Liver (tissue), 9 donors: ENCODE data around the gene WRNIP1. TPM values are rescaled to one million over a fixed set of nuclear protein-coding genes. Genes with fewer than 3 reads are reported as not detected.

Experiments used
- DNase-seq: peaks from one replicate; pipeline ENCODE4 v3.0.0-alpha.2; 2017; ENCODE audit warnings: low spot score
- H3K27ac ChIP-seq, 2 donors: one replicate each; pipeline ENCODE4 v1.7.0; 2013; ENCODE audit warnings: inconsistent platforms in 2 of 2, low read length in 2 of 2, control low read depth in 1 of 2, low read depth in 1 of 2, mild to moderate bottlenecking in 1 of 2
- H3K27me3 ChIP-seq, 4 donors: one replicate each; pipeline versions ENCODE4 v1.6.1 to v1.7.0; 2013; ENCODE audit warnings: low read length in 3 of 4, inconsistent platforms in 1 of 4, mild to moderate bottlenecking in 1 of 4, moderate library complexity in 1 of 4; ENCODE audit not compliant: control insufficient read depth in 4 of 4, insufficient read depth in 4 of 4
- H3K36me3 ChIP-seq, 4 donors: one replicate each; pipeline versions ENCODE4 v1.6.1 to v1.7.0; 2013; ENCODE audit warnings: low read length in 3 of 4, mild to moderate bottlenecking in 3 of 4, low read depth in 1 of 4, moderate library complexity in 1 of 4; ENCODE audit not compliant: control insufficient read depth in 4 of 4, insufficient read depth in 3 of 4
- H3K4me1 ChIP-seq, 4 donors: one replicate each; pipeline versions ENCODE4 v1.6.1 to v1.7.0; 2013; ENCODE audit warnings: low read length in 3 of 4, mild to moderate bottlenecking in 3 of 4, moderate library complexity in 1 of 4; ENCODE audit not compliant: control insufficient read depth in 4 of 4, insufficient read depth in 4 of 4
- H3K4me3 ChIP-seq, 3 donors: one replicate each; pipeline versions ENCODE4 v1.6.1 to v1.7.0; 2013; ENCODE audit warnings: low read length in 3 of 3, control low read depth in 1 of 3, low read depth in 1 of 3, mild to moderate bottlenecking in 1 of 3
- H3K9ac ChIP-seq, 2 donors: one replicate each; pipeline ENCODE4 v1.7.0; 2013; ENCODE audit warnings: low read length in 2 of 2, mild to moderate bottlenecking in 2 of 2, moderate library complexity in 2 of 2, control low read depth in 1 of 2, low read depth in 1 of 2
- H3K9me3 ChIP-seq, 4 donors: one replicate each; pipeline versions ENCODE4 v1.6.1 to v1.7.0; 2013; ENCODE audit warnings: low read length in 3 of 4; ENCODE audit not compliant: control insufficient read depth in 4 of 4
- EGR1 ChIP-seq, 2 donors: IDR thresholded peaks; 2 replicates each; pipeline ENCODE4 v1.6.1; 2016 to 2018; ENCODE audit warnings: antibody characterized with exemption in 2 of 2, low read depth in 2 of 2
- FOXA1 ChIP-seq: IDR thresholded peaks from 2 replicates; pipeline ENCODE4 v1.6.1; 2016; ENCODE audit warnings: antibody characterized with exemption
- GABPA ChIP-seq, 2 donors: IDR thresholded peaks in 1 of 2; conservative IDR thresholded peaks in 1 of 2; 2 replicates each; pipeline ENCODE4 v1.6.1; 2016; ENCODE audit warnings: antibody characterized with exemption in 2 of 2, mild to moderate bottlenecking in 1 of 2, moderate library complexity in 1 of 2
- HNF4A ChIP-seq, 2 donors: conservative IDR thresholded peaks; 2 replicates each; pipeline ENCODE4 v1.6.1; 2016; ENCODE audit warnings: antibody characterized with exemption in 2 of 2, mild to moderate bottlenecking in 2 of 2
- JUND ChIP-seq, 2 donors: IDR thresholded peaks; 2 replicates each; pipeline ENCODE4 v1.6.1; 2016; ENCODE audit warnings: antibody characterized with exemption in 2 of 2
- NR2F2 ChIP-seq: IDR thresholded peaks from 2 replicates; pipeline ENCODE4 v1.6.1; 2016; ENCODE audit warnings: antibody characterized with exemption
- RXRA ChIP-seq, 2 donors: IDR thresholded peaks; 2 replicates each; pipeline ENCODE4 v1.6.1; 2017 to 2018; ENCODE audit warnings: antibody characterized with exemption in 2 of 2, mild to moderate bottlenecking in 1 of 2
- WGBS: extraction: QIAGEN DNeasy Blood & Tissue Kit; methylation state at CpG from one replicate; pipeline ENCODE4 v1.1.7; 2013; 5-methylcytosine and 5-hydroxymethylcytosine counted together
- polyA plus RNA-seq, 2 donors: library from polyadenylated mRNA; stranded (reverse) in 1 of 2; unstranded in 1 of 2; fragments of 200-250 nt in 1 of 2; fragments of >200 nt in 1 of 2; fragmentation: Nextera tagmentation in 1 of 2; extraction: Ambion mirVana in 1 of 2; gene quantifications; one replicate each; pipeline versions ENCODE4 v1.2.1 to v1.2.3, GENCODE V29; 2013 to 2015
- total RNA-seq, 2 donors: library from RNA; depleted of rRNA; stranded (reverse); fragments of >200 nt; gene quantifications; one replicate each; pipeline ENCODE4 v1.2.3, GENCODE V29; 2014
- TF ChIP-seq, protein P1 (sequence below): fragments of 150-350 bp; IDR thresholded peaks from 2 replicates; pipeline ENCODE4 v1.5.1; 2017; ENCODE audit warnings: improper control_type of control experiment, low read depth, low read length; ENCODE audit not compliant: missing input control
- TF ChIP-seq, protein P2 (sequence below): IDR thresholded peaks from 2 replicates; pipeline ENCODE4 v1.6.1; 2016; ENCODE audit warnings: antibody characterized with exemption, mild to moderate bottlenecking
- TF ChIP-seq, protein P3 (sequence below): IDR thresholded peaks from 2 replicates; pipeline ENCODE4 v1.6.1; 2016; ENCODE audit warnings: antibody characterized with exemption
- TF ChIP-seq, protein P4 (sequence below): IDR thresholded peaks from 2 replicates; pipeline ENCODE4 v1.6.1; 2016; ENCODE audit warnings: antibody characterized with exemption
- TF ChIP-seq, protein P5 (sequence below): IDR thresholded peaks from 2 replicates; pipeline ENCODE4 v1.6.1; 2016; ENCODE audit warnings: antibody characterized with exemption
- donor health status: healthy.
- donor health status: healthy.
- donor health status: healthy.
- donor health status: healthy.
- donor health status: healthy.

WRNIP1 gene
- total and polyA plus RNA-seq, 4 donors = 10.0 to 32.7 (median 23.9) TPM

DNA sequence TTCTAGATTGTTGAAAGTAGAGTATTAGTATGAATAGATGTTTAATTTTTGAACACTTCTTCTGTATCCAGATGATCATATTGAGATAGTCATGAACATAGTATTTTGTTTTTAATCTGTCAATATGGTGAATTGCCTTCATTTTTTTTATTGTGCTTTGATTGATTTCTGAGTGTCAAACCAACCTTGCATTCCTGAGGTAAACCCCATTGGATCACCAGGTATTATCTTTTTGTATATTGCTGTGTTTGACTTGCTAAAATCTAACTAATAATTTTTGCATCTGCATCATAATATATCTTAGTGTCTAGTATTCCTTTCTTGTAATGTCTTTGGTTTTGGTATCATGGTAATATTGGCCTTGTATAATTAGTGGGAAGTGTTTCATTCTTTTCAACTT, 51.0 kb downstream of the WRNIP1 start:
- H3K27ac ChIP-seq = no peak overlapping the region
- no peaks in the 10 kb centered on the region for H3K27me3 ChIP-seq
- H3K9me3 ChIP-seq = peaks cover 0 to 7% (median 1%) of the 10 kb centered on the region in 4 donors
- no peak overlapping the region for H3K4me3 ChIP-seq
- H3K4me1 ChIP-seq = no peaks in the 10 kb centered on the region
- TF ChIP-seq HNF4A (conservative IDR thresholded peaks at IDR 0.05) (no peak), JUND (IDR thresholded peaks at IDR 0.05) (no peak), EGR1 (IDR thresholded peaks at IDR 0.05; ENCODE audit: low read depth in 2 of 2) (no peak), FOXA1 (no peak)
- TF ChIP-seq, protein P1, sequence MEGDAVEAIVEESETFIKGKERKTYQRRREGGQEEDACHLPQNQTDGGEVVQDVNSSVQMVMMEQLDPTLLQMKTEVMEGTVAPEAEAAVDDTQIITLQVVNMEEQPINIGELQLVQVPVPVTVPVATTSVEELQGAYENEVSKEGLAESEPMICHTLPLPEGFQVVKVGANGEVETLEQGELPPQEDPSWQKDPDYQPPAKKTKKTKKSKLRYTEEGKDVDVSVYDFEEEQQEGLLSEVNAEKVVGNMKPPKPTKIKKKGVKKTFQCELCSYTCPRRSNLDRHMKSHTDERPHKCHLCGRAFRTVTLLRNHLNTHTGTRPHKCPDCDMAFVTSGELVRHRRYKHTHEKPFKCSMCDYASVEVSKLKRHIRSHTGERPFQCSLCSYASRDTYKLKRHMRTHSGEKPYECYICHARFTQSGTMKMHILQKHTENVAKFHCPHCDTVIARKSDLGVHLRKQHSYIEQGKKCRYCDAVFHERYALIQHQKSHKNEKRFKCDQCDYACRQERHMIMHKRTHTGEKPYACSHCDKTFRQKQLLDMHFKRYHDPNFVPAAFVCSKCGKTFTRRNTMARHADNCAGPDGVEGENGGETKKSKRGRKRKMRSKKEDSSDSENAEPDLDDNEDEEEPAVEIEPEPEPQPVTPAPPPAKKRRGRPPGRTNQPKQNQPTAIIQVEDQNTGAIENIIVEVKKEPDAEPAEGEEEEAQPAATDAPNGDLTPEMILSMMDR = no peak
- no peak overlapping the region for H3K9ac ChIP-seq
- H3K36me3 ChIP-seq = no peaks in the 10 kb centered on the region
- no peak for DNase-seq

DNA sequence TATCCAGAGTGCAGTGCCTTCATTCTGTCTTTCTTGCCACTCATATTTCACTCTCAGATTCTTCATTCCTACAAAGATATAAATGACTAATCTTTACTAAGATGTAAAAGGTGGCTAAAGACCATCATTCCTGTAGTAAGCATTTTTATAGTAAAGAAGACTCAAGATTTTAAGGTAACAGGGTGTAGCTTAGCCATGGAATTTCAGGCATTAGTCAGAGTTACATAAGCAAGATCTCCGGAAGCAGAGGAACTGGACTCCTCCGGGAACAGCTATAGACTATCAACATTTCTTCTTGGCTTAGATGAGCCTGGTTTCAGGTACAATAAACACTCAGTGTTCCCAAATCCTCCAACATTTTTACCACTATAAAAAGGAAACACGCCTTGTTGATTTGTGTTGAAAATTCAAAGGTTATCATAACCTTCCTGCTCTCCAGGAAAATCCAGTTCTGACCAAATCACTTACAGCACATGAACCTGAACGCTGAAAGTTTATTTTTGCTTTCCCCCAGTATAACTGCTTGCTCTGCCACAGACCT, 52.8 kb downstream of the WRNIP1 start:
- WGBS = 57% methylated on average over 4 of the region's 4 CpGs
- no peak overlapping the region for H3K4me3 ChIP-seq
- H3K27ac ChIP-seq = peak overlapping the region; percentile 16 to 49

DNA sequence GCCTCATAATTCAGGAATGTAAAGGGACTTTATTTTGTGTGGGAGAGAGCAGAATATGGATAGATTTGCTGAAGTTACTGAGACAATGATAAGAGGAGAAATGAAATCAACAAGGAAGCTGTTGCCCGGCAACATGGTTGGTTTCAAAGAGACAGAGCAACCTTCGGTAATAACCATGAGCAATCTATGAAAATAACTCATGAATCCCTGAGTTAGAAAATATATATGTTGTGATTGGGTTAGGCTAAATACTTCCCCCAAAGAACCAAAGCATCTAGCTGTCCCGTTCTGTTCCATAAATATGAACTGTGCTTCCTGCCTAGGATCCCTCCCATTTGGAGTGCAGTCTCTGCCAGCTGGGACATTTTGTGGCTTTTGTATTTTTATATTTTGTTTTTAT, 53.4 kb downstream of the WRNIP1 start:
- no peak overlapping the region for H3K4me3 ChIP-seq
- DNase-seq = no peak

More for the DNA sequence above, 52.8 kb downstream of the WRNIP1 start:
- Histone ChIP-seq H3K9me3 (peaks cover 0 to 7% (median 1%) of the 10 kb centered on the region in 4 donors), H3K9ac (no peak overlapping the region), H3K4me1 (no peaks in the 10 kb centered on the region), H3K36me3 (no peaks in the 10 kb centered on the region), H3K27me3 (no peaks in the 10 kb centered on the region)
- TF ChIP-seq FOXA1 (no peak), RXRA (IDR thresholded peaks at IDR 0.05) (no peak), NR2F2 (peak; percentile 69), EGR1 (IDR thresholded peaks at IDR 0.05; ENCODE audit: low read depth in 2 of 2) (no peak)
- TF ChIP-seq, protein P2, sequence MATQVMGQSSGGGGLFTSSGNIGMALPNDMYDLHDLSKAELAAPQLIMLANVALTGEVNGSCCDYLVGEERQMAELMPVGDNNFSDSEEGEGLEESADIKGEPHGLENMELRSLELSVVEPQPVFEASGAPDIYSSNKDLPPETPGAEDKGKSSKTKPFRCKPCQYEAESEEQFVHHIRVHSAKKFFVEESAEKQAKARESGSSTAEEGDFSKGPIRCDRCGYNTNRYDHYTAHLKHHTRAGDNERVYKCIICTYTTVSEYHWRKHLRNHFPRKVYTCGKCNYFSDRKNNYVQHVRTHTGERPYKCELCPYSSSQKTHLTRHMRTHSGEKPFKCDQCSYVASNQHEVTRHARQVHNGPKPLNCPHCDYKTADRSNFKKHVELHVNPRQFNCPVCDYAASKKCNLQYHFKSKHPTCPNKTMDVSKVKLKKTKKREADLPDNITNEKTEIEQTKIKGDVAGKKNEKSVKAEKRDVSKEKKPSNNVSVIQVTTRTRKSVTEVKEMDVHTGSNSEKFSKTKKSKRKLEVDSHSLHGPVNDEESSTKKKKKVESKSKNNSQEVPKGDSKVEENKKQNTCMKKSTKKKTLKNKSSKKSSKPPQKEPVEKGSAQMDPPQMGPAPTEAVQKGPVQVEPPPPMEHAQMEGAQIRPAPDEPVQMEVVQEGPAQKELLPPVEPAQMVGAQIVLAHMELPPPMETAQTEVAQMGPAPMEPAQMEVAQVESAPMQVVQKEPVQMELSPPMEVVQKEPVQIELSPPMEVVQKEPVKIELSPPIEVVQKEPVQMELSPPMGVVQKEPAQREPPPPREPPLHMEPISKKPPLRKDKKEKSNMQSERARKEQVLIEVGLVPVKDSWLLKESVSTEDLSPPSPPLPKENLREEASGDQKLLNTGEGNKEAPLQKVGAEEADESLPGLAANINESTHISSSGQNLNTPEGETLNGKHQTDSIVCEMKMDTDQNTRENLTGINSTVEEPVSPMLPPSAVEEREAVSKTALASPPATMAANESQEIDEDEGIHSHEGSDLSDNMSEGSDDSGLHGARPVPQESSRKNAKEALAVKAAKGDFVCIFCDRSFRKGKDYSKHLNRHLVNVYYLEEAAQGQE = peak; percentile 59
- TF ChIP-seq, protein P3, sequence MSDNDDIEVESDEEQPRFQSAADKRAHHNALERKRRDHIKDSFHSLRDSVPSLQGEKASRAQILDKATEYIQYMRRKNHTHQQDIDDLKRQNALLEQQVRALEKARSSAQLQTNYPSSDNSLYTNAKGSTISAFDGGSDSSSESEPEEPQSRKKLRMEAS = no peak
- DNase-seq = no peak

More for the DNA sequence above, 53.4 kb downstream of the WRNIP1 start:
- Histone ChIP-seq H3K27ac (peak overlapping the region; percentile 16 to 49), H3K4me1 (no peaks in the 10 kb centered on the region), H3K9ac (no peak overlapping the region), H3K27me3 (no peaks in the 10 kb centered on the region), H3K36me3 (no peaks in the 10 kb centered on the region), H3K9me3 (peaks cover 0 to 7% (median 1%) of the 10 kb centered on the region in 4 donors)
- WGBS = 54% methylated on average over 3 of the region's 3 CpGs
- TF ChIP-seq, protein P4, sequence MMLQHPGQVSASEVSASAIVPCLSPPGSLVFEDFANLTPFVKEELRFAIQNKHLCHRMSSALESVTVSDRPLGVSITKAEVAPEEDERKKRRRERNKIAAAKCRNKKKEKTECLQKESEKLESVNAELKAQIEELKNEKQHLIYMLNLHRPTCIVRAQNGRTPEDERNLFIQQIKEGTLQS = no peak
- TF ChIP-seq, protein P5, sequence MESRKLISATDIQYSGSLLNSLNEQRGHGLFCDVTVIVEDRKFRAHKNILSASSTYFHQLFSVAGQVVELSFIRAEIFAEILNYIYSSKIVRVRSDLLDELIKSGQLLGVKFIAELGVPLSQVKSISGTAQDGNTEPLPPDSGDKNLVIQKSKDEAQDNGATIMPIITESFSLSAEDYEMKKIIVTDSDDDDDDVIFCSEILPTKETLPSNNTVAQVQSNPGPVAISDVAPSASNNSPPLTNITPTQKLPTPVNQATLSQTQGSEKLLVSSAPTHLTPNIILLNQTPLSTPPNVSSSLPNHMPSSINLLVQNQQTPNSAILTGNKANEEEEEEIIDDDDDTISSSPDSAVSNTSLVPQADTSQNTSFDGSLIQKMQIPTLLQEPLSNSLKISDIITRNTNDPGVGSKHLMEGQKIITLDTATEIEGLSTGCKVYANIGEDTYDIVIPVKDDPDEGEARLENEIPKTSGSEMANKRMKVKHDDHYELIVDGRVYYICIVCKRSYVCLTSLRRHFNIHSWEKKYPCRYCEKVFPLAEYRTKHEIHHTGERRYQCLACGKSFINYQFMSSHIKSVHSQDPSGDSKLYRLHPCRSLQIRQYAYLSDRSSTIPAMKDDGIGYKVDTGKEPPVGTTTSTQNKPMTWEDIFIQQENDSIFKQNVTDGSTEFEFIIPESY = no peak
- TF ChIP-seq GABPA (IDR thresholded peaks at IDR 0.05 in 1 of 2, conservative IDR thresholded peaks at IDR 0.05 in 1 of 2) = no peak
